ENCODE measurements around the gene RAD51.

Gene RAD51

DNA sequence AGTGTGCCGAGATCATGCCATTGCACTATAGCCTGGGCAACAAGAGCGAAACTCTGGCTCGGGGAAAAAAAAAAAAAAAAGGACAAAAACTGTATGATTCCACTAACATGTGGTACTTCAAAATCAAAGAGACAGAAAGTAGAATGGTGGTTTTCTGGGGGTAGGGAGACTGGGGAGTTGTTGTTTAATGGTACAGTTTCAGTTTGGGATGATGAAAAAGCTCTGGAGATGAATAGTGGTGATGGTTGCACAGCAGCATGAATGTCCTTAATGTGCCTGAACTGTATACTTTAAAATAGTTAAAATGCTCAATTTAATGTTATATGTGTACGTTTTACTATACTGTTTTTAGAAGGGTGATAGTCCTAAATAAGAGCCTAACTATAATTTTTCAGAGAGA, 27.4 kb downstream of the RAD51 start:
- no peak for DNase-seq (ENCODE audit: low read depth, low spot score)

GRCh38 chr15:40722934-40723333, 28.0 kb downstream of the RAD51 start:
- no peak for DNase-seq (ENCODE audit: low read depth, low spot score)

DNA sequence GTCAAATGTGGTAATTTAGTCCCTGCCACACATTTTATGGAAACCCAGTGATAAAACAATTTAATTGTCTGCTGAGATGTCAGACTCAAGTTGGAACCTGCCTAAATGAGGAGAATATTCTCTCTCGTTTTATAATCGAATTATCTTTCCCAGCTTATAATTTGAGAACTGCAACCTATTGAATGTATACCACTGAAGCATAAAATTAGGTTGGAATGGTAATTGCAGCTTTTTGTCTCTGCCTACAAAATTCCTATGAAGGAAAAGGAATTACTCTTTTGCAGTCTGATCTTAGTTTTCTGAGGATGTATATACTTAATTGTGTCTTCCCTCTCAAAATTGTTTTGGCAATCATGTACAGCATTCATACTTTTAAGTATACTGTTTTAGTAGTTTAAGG, 28.9 kb downstream of the RAD51 start:
- DNase-seq (ENCODE audit: low read depth, low spot score): no peak

DNA sequence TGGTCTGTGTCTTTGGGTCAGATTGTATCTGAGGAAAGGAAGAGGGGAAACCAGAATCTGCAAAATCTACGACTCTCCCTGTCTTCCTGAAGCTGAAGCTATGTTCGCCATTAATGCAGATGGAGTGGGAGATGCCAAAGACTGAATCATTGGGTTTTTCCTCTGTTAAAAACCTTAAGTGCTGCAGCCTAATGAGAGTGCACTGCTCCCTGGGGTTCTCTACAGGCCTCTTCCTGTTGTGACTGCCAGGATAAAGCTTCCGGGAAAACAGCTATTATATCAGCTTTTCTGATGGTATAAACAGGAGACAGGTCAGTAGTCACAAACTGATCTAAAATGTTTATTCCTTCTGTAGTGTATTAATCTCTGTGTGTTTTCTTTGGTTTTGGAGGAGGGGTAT, 36.1 kb downstream of the RAD51 start:
- no peak for DNase-seq (ENCODE audit: low read depth, low spot score)

GRCh38 chr15:40736575-40736974, 41.6 kb downstream of the RAD51 start:
- no peak for DNase-seq (ENCODE audit: low read depth, low spot score)

GRCh38 chr15:40737048-40737447, 42.1 kb downstream of the RAD51 start:
- no peak for DNase-seq (ENCODE audit: low read depth, low spot score)

DNA sequence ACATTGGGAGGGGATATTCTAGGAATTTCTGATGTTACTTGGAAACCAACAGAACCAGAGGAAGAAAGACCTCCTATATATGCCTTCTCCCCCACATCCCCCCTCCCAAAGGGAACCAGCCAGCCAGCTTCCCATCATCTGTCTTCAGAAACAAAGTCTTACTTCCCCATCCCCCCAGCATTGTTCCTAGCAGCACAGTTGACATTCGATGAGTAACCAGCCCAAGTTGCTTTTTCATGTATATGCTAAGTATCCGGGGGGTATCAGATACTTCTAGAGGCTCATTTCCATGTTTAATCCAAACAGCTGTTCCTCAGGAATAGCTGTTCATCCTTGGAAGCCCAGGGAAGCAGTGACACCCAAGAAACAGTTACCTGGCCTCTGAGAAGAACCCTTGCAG, 44.1 kb downstream of the RAD51 start:
- DNase-seq (ENCODE audit: low read depth, low spot score): no peak

DNA sequence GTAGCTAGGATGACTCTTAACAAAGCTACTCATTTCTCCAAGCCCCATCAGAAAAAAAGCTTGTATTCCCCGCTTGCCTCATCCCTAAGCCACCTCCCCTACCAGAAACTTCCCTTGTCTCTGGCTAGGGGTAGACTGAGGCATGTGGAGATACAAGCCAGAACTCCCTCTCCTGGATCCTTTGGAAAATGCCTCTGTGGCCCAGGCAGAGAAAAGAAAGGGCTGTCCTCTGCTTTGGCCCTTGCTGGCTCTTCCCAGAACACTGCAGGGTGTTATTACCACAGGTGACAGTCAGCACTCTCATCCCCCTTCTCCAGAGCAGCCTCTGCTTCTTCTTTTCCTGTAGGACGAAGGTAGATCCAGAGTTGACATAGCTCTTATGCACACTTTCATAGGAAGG, 44.9 kb downstream of the RAD51 start:
- DNase-seq (ENCODE audit: low read depth, low spot score): no peak

- DNase-seq (ENCODE audit: low read depth, low spot score): no peak
These were observed 48.5 kb downstream of the RAD51 start for GRCh38 chr15:40743485-40743901.

DNA sequence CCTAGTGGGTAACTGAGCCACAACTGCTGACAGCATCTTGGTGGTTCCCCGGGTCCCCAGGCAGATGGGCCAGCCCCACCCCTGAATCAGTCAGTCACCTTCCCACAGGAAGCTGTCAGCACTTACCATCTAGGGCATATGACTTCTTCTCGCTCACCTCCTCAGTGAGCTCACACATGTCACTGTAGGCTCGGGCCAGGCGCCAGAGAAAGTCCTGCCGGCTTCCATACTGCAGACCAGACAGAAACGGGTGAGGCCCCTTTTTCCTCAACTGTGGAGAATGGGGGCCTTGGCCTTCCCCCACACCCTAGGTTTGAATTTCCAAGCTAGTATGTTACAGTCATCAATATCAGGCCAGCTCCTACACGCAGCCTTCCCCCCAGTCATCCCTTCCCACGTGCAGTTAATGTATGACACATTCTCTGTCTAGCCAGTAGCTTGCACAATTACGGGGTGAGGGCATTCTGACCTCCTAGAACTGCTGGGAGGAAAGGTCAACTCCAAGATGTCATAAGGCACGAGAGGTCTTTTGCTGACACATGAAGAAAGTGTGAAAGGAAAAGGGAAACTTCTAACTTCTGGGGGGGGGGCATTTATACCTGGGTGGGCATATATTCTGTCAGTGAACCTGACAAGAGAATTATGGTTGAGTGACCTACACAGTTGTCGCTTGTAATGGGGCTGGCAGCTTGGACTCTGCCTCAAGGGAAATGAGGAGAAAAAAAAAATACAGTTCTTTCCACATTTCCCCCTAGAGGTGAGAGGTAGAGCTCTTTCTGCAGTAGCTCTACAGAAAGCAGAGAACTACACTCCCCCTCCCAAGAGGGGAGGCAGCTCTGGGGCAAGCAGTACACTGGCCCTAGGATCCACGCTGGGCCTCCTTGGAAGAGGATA, 49.2 kb downstream of the RAD51 start:
- no peak for DNase-seq (ENCODE audit: low read depth, low spot score)

GRCh38 chr15:40744815-40745152, 49.8 kb downstream of the RAD51 start:
- DNase-seq (ENCODE audit: low read depth, low spot score): no peak

DNA sequence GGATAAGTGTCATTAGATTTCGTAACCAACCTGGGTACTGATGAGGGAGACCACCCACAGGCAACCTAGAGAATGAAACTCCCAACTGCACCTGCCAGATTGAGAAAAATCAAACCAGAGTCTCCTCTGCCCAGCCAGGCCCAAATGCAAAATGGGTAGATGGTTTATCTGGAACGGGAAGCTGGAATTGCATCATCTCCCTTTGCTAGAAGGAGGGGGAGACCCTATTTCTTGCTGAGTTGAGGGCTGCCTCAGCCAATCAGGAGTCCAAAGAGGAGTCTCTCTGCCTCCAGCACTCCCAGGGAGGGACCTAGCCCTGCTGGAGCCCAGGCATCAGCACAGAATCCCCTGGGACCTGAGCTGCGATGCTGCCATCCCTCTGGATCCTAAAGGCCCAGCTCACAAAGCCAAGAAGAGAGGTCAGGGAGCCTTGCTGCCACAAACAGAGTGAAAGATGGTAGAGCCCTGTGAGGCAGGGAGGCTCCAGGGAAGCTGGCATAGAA, 52.0 kb downstream of the RAD51 start:
- DNase-seq (ENCODE audit: low read depth, low spot score): no peak

DNA sequence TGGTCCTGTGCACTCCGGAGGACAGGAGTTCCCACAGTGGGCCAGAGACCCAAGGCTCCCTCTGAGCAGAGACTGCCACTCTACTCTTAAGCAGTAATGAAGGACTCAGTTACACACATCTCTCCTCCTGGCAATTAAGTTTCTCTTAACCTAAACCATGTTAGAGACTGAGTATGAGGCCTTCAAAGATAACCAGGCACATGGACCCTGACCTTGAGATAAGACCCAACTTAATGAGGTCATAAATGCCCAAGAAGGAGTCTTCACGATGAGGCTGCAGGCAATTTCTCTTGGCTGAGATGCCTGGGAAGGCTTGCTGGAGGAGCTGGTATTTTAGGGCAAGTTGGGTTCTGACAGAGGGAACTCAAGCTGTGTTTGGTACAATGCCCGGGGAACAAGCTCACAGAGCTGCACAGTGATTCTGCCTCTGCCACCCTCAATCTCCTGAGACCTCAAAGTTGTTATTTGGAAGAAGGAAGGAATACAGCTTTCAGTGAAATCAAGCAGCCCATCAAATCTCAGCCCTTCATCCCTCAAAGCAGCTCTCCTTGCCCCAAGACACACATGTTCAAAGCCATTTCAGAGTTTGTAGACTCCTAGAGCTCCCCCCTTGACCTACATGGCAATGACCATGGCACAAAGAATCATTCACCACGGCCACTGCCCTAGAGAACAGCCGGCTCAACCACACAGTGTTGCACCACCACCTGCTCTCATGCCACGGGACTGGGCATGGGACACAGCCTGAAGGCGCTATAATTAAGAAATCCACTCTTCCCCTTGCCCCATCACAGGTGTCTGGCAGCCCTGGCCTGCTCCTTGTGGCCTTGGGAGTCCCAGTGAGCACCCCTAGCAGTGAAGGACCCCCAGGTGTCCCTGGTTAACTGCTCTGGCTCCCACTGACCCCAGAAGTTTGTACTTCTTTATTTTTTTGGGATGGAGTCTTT, 53.0 kb downstream of the RAD51 start:
- DNase-seq (ENCODE audit: low read depth, low spot score): no peak

GRCh38 chr15:40749151-40749630, 54.2 kb downstream of the RAD51 start:
- DNase-seq (ENCODE audit: low read depth, low spot score): no peak

- no peak for DNase-seq (ENCODE audit: low read depth, low spot score)
These were observed 55.9 kb downstream of the RAD51 start for GRCh38 chr15:40750885-40751284.

- no peak for DNase-seq (ENCODE audit: low read depth, low spot score)
These were observed 56.8 kb downstream of the RAD51 start for GRCh38 chr15:40751745-40752144.

- DNase-seq (ENCODE audit: low read depth, low spot score): no peak
These were observed 59.6 kb downstream of the RAD51 start for GRCh38 chr15:40754574-40754882.

- peak; percentile 88 for DNase-seq (ENCODE audit: low read depth, low spot score)
These were observed 60.2 kb downstream of the RAD51 start, which contains the start of gene RMDN3 for GRCh38 chr15:40754883-40755811. Gene RMDN3, minus strand, starts transcription at chr15:40755254. Its CDS starts 471 bp downstream, at chr15:40754783.

DNA sequence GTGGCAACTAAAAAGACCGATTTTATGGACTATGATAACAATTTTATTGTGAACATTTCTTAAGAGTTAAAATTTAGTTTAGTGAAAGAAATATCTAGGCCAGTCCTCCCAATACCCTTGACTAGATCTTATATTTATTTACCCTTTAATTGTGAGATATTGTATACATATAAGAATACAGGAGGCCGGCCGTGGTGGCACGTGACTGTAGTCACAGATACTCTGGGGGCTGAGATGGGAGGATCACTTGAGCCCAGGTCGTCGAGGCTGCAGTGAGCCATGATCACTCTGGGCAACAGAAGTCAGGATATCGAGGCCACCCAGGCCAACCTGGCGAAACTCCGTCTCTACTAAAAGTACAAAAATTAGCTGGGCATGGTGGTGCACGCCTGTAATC, 60.8 kb downstream of the RAD51 start:
- DNase-seq (ENCODE audit: low read depth, low spot score): no peak

GRCh38 chr15:40756938-40757337, 62.0 kb downstream of the RAD51 start:
- no peak for DNase-seq (ENCODE audit: low read depth, low spot score)

- no peak for DNase-seq (ENCODE audit: low read depth, low spot score)
These were observed 65.0 kb downstream of the RAD51 start for GRCh38 chr15:40759961-40760360.

Data from smooth muscle cell of the brain vasculature (primary cell).